IgD-negative memory B cell (primary cell): Measurements from ENCODE around the gene EPHA2. TPM values are rescaled to one million over a fixed set of nuclear protein-coding genes. Genes with fewer than 3 reads are reported as not detected.
"Not testable (repeated sequence)": the region's sequence is repeated elsewhere in the genome, so short reads cannot be mapped to it uniquely, and the experiment has no call there.

Source experiments
- H3K27ac Mint-ChIP-seq, 3 donors: one replicate each; pipeline ENCODE4 v1.8.0; 2020 to 2022; ENCODE audit warnings: mild to moderate bottlenecking in 3 of 3, mixed read lengths in 3 of 3, moderate library complexity in 1 of 3
- H3K27me3 Mint-ChIP-seq: one replicate; pipeline ENCODE4 v1.8.0; 2021; ENCODE audit warnings: mixed read lengths
- H3K36me3 Mint-ChIP-seq: one replicate; pipeline ENCODE4 v1.8.0; 2020; ENCODE audit warnings: mild to moderate bottlenecking, mixed read lengths
- H3K4me1 Mint-ChIP-seq, 3 donors: one replicate each; pipeline ENCODE4 v1.8.0; 2020 to 2022; ENCODE audit warnings: mixed read lengths in 3 of 3, mild to moderate bottlenecking in 1 of 3
- H3K4me3 Mint-ChIP-seq, 4 donors: one replicate each; pipeline ENCODE4 v1.8.0; 2020 to 2022; ENCODE audit warnings: mild to moderate bottlenecking in 4 of 4, mixed read lengths in 4 of 4, moderate library complexity in 3 of 4
- H3K9me3 Mint-ChIP-seq, 3 donors: one replicate each; pipeline ENCODE4 v1.8.0; 2020 to 2021; ENCODE audit warnings: mixed read lengths in 3 of 3, mild to moderate bottlenecking in 1 of 3
- polyA plus RNA-seq: library from polyadenylated mRNA; unstranded; fragments of 300-500 nt; fragmentation: Illumina TruSeq; gene quantifications from one replicate; pipeline ENCODE4 v1.2.3, GENCODE V29; 2021

EPHA2 gene
- polyA plus RNA-seq, 1 donor from 2014 or later = not detected

DNA sequence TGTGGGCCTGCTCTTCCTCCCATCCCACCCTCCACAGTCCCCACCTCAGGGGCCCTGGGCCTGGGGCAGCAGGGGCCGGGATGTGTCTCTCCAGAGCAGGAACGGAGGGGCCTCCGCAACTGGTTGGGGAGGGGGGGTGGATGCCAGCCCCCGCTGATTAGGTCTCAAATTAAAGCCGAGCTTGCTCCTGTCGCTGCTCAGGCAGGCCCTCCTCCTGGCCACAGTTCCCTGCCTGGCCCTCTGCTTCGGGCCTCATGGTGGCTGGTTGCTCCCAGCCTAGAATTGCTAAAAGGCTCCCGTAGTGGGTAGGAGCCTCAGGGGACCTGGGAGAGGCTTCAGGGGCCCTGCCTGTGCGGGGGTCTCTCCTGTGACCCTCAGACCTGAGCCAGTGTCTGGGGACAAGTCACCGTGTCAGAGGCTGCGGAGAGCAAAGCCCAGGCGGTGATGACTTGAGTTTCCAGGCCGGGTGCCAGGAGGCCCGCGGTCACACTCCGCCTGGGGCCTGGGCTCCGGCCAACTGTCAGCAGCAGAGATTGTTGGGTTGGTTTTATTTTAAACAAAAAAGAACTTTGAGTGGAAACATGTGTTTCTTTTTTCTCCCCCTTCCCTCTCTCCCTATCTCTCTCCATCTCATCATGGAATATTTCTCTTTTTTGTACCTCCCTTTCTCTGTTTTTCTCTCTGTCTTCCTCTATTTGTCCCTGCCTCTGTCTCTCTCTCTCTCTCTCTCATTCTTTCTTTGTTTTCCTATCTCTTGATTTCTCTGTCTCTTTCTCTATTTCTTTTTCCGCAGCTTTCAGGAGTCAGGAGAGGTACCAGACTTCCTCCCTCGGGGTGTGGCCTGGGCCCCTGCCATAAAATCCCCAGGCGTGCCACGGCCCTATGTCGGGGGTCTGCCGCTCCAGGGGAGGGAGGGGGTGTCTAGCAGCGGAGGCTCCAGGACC is 20.0 kb upstream of the EPHA2 start:
- Mint-ChIP-seq H3K4me1 (no peaks in the 10 kb centered on the region), H3K27ac (no peak overlapping the region), H3K4me3 (no peak overlapping the region), H3K27me3 (peaks cover 13% of the 10 kb centered on the region), H3K9me3 (no peaks in the 10 kb centered on the region), H3K36me3 (no peaks in the 10 kb centered on the region)

DNA sequence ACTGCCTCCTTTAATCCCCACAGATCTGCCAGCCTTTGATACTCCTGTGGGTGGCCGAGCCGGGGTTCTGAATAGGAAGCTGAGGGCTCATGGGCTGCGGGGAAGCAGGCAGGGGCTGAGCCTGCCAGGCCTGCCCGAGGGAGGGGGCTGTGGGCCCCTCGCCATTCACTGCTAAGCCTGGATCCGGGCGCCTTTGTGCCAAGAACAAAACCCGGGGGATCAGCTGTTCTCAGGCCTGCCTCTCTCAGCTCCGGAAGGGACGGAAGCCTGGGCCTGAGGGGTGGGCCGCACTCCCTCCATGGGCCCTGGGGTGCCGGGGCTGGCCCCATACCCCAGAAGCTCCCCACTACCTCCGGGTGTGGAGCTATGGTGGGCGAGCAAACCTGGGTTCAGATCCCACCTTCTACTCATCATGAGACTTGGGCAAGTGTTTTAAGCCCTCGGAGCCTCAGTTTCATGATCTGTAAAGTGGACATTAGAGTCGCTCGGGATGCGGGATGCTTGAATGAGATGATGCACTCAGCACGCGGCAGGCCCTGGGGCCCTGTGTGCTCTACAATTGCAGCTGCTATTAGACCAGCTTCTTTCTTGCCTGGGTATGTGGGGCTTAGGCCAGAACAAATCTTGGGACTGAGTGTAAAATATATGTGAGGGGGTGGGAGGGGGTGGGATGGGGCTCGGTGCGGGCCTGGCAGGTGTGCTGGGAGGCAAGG is 19.2 kb upstream of the EPHA2 start:
- Mint-ChIP-seq H3K9me3 (no peaks in the 10 kb centered on the region), H3K27me3 (peaks cover 11% of the 10 kb centered on the region), H3K4me1 (no peaks in the 10 kb centered on the region), H3K36me3 (no peaks in the 10 kb centered on the region), H3K4me3 (no peak overlapping the region), H3K27ac (no peak overlapping the region)

DNA sequence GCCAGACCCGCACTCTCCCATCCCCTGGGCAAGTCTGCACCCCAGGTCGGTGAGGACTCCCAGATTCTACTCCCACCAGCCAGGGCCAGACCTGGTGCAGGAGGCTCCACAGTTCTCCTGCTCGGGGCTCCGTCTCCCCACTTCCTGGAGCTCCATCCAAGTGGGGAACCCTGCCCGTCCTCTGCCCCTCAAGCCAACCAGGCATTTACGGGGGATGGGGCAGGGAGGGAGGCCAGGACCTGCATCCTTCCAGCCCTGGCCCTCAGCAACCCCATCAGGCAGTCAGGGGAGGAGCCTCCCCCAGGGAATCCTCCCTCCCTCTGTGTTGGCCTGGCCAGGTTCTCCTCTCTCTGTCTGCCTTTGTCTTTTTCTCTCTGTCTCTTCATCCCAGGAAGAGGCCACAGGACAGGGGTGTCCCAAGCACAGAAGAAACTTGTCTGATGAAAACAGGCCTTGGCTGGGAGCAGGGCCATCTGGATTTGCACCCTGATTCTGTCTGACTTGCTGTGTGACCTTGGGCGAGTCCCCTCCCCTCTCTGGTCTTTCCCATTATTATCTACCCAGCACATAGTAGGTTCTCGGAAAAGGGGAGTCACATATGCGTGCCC is 18.5 kb upstream of the EPHA2 start:
- Mint-ChIP-seq H3K27me3 (peaks cover 9% of the 10 kb centered on the region), H3K27ac (no peak overlapping the region), H3K4me1 (peaks cover 0 to 1% (median under 1%) of the 10 kb centered on the region in 3 donors), H3K4me3 (no peak overlapping the region), H3K9me3 (no peaks in the 10 kb centered on the region), H3K36me3 (no peaks in the 10 kb centered on the region)

DNA sequence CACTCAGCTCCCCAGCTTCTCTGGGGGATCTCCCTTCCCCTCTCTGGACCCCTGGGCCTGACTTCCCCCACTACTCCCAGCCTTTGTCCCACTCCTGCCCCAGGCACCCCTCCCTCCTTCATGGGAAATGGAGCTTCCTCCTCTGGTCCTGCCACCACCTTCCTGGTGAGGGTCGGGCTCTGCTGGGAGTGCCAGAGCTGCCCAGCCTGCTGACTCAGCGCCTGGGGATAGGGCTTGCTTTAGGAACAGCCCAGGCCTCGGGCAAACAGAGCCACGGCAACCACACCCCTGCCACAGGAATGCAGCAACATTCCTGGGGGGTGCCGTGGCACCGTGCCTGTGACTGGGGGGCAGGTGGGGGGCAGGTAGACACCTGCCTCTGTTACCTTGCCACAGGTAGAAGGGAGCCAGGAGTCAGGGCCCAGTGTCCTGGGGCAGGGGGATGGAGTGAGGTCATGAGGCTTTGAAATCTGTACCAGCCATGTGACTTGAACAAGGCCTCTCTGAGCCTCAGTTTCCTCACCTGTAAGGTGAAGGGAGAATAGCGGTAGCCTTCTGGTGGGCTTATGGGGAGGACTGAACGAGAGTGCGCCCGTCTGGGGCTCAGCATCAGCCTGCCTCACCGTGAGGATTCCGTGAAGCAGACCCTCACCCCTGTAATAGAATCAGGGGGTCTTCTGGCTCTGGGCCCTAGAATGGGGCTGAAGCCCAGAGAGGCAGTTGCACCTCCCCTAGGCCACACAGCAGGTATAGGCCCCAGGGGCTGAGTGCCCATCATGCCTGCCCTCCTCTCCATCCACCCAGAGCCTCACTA is 17.8 kb upstream of the EPHA2 start:
- Mint-ChIP-seq H3K36me3 (no peaks in the 10 kb centered on the region), H3K27me3 (peaks cover 7% of the 10 kb centered on the region), H3K27ac (peak overlapping the region in 1 of 3 donors; percentile 92), H3K4me1 (peaks cover under 1 to 8% (median 6%) of the 10 kb centered on the region in 3 donors), H3K4me3 (no peak overlapping the region), H3K9me3 (no peaks in the 10 kb centered on the region)

DNA sequence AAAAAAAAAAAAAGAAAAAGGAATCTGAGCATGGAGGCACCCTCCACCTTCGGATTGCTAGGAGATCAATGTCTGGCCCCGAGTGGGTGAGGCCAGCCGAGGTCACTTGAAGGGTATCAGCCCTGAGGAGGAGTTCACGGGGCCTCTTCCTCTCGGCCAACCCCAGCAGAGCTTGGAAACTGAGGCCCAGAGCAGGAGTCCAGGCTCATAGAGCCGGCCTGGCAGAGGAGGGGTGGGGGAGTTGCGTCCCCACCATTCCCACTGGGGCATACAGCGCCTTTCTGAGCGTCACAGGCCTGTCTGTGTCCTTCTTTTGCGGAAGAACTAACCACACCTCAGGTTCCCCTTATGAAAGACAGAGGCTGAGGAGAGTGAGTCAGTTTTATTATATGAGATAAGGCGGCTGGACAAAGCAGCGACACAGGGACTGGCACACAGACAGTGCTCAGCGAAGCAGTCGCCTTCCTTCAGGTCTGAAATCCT is 17.1 kb upstream of the EPHA2 start:
- H3K36me3 Mint-ChIP-seq = no peaks in the 10 kb centered on the region
- H3K27ac Mint-ChIP-seq = peak overlapping the region in 1 of 3 donors; percentile 92
- peaks cover 2 to 12% (median 8%) of the 10 kb centered on the region in 3 donors for H3K4me1 Mint-ChIP-seq
- H3K4me3 Mint-ChIP-seq = no peak overlapping the region
- peaks cover 6% of the 10 kb centered on the region for H3K27me3 Mint-ChIP-seq
- no peaks in the 10 kb centered on the region for H3K9me3 Mint-ChIP-seq

DNA sequence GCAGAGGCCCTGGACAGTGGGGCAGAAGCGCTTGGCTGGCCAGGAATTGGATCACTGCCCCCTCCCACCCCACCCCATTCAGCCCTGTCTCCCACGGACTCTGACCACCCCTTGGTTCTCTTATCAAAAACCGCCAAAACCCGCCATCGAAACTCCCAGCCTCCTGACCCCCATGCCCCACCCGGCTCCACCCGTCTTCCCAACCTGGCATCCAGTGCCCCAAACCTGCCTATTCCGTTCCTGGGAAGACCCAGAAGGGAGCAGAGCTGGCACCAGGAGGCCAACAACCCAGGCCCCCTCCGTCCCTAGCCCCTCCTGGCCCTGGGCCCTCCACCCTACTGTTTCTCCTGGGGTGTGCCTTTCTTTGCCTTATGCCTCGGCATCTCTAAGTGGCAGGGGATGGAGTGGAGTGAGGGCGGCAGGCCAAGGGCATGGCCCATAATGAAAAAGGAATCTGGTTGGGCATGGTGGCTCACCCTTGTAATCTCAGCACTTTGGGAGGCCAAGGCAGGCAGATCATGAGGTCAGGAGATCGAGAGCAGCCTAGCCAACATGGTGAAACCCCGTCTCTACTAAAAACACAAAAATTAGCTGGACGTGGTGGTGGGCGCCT is 16.5 kb upstream of the EPHA2 start:
- Mint-ChIP-seq H3K9me3 (no peaks in the 10 kb centered on the region), H3K27ac (no peak overlapping the region), H3K4me1 (peaks cover 2 to 12% (median 8%) of the 10 kb centered on the region in 3 donors), H3K27me3 (peaks cover 2% of the 10 kb centered on the region), H3K4me3 (no peak overlapping the region), H3K36me3 (no peaks in the 10 kb centered on the region)

DNA sequence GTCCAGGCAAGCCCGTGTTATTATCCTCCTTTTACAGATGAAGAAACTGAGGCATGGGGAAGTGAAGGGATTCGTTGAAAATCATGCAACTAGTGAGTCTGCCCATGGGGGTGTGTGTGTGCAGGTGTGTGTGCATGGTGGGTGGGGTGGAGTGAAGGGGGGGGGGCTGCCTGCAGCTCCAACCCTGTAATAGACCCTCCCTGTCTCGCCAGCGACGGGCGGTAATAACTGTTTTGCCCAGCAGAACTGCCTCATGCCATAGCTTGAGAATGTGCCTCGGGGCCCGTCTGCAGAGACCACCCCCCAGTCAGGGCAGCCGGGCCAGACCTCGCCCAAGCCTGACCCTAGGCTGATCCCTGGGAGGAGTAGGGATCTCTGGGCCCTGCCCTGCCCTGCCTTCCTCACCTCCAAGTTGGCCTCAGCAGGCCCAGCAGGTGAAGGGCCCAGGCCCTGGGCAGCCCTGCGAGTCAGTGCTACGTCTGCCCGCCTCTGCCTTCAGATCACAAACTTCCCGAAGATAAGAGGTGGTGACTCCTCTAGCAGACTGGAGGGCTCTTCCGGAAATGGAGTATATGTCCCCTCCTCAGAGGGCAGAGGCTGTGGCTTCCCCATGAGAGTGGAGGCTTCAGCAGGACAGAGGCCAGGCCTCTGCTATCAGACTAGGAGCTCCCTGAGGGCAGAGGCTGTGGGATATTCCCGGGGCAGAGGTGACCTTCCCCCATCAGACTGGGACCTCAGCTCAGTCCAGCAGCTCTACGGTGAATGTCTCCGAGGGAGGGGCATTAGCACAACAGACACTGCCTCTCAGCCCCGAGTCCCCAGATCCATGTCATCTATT is 15.7 kb upstream of the EPHA2 start:
- H3K4me1 Mint-ChIP-seq = peaks cover 2 to 12% (median 8%) of the 10 kb centered on the region in 3 donors
- H3K36me3 Mint-ChIP-seq = no peaks in the 10 kb centered on the region
- H3K27me3 Mint-ChIP-seq = no peaks in the 10 kb centered on the region
- H3K27ac Mint-ChIP-seq = no peak overlapping the region
- no peak overlapping the region for H3K4me3 Mint-ChIP-seq
- no peaks in the 10 kb centered on the region for H3K9me3 Mint-ChIP-seq

DNA sequence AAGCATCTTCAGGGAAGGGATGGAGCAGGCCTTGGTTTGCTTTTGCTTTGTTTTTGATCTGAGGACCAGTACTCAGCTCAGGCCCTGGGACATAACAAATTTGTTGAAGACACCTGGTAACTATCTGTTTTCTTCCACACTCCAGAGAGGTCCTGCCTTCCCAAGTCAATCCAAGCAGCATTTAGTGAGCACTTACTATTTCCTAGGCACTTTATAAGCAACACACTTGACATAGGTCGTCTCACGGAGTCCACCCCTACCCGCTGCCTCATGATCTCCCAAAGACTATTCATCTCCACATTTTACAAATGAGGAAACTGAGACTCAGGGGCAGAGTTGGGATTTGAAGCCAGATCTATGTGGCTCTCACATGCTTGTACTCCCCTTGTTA is 14.4 kb upstream of the EPHA2 start:
- Mint-ChIP-seq H3K27ac (no peak overlapping the region), H3K4me3 (peak overlapping the region in 1 of 4 donors; percentile 42), H3K4me1 (peaks cover 8 to 12% (median 8%) of the 10 kb centered on the region in 3 donors), H3K36me3 (no peaks in the 10 kb centered on the region), H3K9me3 (no peaks in the 10 kb centered on the region), H3K27me3 (no peaks in the 10 kb centered on the region)

DNA sequence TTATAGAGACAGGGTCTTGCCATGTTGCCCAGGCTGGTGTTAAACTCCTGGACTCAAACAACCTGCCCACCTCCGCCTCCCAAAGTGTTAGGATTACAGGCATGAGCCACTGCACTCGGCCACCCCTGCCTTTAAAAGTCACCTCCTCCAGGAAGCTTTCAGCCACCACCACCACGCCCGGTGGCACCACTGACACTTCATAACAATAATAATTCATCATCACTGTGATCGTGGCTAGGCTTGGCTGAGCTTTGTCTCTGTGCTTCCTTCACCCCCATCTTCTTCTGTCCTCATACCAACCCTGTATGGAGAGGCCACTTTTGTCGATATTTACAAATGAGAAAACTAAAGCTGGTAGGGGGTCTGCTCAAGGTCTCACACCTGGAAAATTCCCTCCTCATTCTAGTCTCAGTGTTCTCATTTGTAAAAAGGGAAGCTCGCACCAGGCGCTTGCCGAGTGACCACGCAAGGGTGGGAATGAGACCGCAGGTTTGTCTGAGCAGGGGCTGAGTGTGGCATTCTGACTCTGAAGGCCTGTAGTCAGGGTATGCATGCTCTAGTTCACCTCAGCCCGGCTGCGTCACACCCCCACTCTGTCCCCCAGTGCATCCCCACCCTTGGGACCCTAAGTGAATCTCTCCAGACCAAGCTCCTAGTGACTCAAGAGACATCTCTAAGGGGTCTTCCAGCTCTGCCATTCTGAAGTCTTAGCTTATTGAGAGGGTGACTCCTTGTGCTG is 12.9 kb upstream of the EPHA2 start:
- no peaks in the 10 kb centered on the region for H3K27me3 Mint-ChIP-seq
- no peaks in the 10 kb centered on the region for H3K9me3 Mint-ChIP-seq
- no peaks in the 10 kb centered on the region for H3K36me3 Mint-ChIP-seq
- peaks cover 8 to 16% (median 12%) of the 10 kb centered on the region in 3 donors for H3K4me1 Mint-ChIP-seq
- H3K27ac Mint-ChIP-seq = peak overlapping the region in 1 of 3 donors; percentile 87
- peak overlapping the region; percentile 72 to 88 (median 82) for H3K4me3 Mint-ChIP-seq

DNA sequence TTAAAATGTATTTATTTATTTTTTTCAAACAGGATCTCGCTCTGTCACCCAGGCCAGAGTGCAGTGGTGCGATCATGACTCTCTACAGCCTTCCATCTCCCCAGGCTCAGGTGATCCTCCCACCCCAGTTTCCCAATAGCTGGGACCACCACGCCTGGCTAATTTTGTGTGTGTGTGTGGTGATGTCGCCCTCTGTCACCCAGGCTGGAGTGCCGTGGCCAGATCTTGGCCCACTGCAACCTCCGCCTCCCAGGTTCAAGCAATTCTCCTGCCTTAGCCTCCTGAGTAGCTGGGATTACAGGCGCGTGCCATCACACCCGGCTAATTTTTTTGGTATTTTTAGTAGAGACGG is 12.3 kb upstream of the EPHA2 start:
- H3K4me1 Mint-ChIP-seq = peaks cover 8 to 19% (median 12%) of the 10 kb centered on the region in 3 donors
- H3K27ac Mint-ChIP-seq = peak overlapping the region in 1 of 3 donors; percentile 87
- H3K27me3 Mint-ChIP-seq = not testable (repeated sequence)

DNA sequence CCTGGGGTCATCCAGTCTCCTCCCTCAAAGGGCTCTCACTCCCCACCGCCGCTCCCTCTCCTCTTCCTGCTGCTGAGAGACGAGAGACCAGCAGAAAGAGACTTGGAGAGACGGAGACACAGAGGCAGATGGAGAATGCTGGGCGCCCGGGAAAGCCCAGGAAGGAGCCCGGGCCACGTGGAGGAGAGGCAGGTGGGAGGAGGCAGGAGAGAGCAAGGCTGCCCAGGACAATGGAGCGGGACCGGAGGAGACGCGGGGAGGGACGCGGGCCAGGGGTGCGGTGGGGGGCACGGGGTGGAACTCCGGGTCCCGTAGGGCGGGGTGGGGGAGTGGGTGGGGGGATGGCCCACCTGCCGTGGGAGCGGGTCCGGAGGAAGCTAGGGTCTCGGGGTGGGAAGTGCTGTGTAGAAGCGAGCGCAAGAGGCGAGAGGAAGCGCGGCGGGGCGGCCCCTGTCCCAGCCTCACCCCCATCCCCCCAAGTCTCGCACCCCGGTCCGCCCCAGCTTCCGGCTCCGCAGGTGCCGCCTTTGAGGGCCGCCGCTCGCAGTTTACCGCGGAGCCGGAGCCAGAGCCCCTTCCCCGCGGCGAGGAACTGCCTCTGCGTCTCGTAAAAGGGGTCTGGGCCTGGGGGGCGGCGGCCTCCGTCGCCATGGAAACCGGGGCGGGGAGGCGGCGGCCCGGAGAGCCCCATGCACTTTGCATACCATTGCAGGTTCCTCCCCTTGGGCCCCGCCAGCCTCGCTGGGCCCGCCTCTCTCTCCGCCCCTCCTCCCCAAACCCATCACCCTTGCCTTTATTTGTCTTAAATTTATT is 11.7 kb upstream of the EPHA2 start:
- H3K4me1 Mint-ChIP-seq = peaks cover 10 to 22% (median 12%) of the 10 kb centered on the region in 3 donors
- peak overlapping the region; percentile 71 to 88 (median 74) for H3K4me3 Mint-ChIP-seq
- H3K27me3 Mint-ChIP-seq = no peaks in the 10 kb centered on the region
- peak overlapping the region in 1 of 3 donors; percentile 87 for H3K27ac Mint-ChIP-seq
- no peaks in the 10 kb centered on the region for H3K36me3 Mint-ChIP-seq
- H3K9me3 Mint-ChIP-seq = no peaks in the 10 kb centered on the region

More for the DNA sequence above, 12.3 kb upstream of the EPHA2 start:
- H3K9me3 Mint-ChIP-seq, H3K36me3 Mint-ChIP-seq: not testable (repeated sequence)
- peak overlapping the region; percentile 72 to 88 (median 82) for H3K4me3 Mint-ChIP-seq

DNA sequence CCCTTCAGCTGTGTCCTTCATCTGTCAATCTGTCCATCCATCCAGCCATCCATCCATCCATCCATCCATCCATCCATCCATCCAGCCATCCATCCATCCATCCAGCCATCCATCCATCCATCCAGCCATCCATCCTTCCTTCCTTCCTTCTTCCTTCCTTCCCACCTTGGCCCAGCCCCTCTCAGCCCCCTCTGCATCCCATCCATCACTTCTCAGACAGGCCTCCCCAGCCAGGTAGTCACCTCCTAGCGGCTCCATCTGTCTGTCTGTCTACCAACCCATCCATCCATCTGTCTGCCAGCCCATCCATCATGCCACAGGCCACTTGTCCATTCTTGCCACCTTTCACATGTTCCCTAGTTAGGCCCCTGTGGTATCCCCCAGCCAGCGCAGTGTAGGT is 10.2 kb upstream of the EPHA2 start:
- Mint-ChIP-seq H3K27ac (peak overlapping the region in 1 of 3 donors; percentile 80), H3K4me1 (peaks cover 10 to 28% (median 12%) of the 10 kb centered on the region in 3 donors), H3K27me3 (no peaks in the 10 kb centered on the region), H3K9me3 (no peaks in the 10 kb centered on the region), H3K4me3 (peak overlapping the region in 2 of 4 donors; percentile 10 to 52), H3K36me3 (no peaks in the 10 kb centered on the region)
